Left colon (tissue), 2 donors: ENCODE data around the gene CCDC24. TPM values are rescaled to one million over a fixed set of nuclear protein-coding genes. Genes with fewer than 3 reads are reported as not detected.
A peak's percentile ranks its signal among the peaks of the same experiment; 100 is the strongest.

Source experiments
- ATAC-seq: fragments of 200-7000 bp; cut with Tn5 transposase; one replicate; pipeline ENCODE4 v1.9.1; 2020; ENCODE audit warnings: mild to moderate bottlenecking, moderate library complexity
- DNase-seq, 2 donors: peaks; one replicate each; pipeline ENCODE4 v3.0.0-alpha.2; 2020
- intact Hi-C, 2 donors: fragments of 100-400 bp; cut with DNase I in 1 of 2; cut with micrococcal nuclease in 1 of 2; formaldehyde crosslinking; loops; one replicate each; pipeline versions ENCODE4 v1.11.2 to v1.14.0; 2022; cut with DNase I, micrococcal nuclease
- total RNA-seq, 2 donors: library from RNA; stranded (reverse); fragmentation: NEBNext Ultra II Directional; extraction: Animal tissue kit (Norgen Biotek cat#: 25700); gene quantifications; one replicate each; pipeline ENCODE4 v1.2.1, GENCODE V29; 2021
- donor health status: DM: no; HTN: no; CAD: no.
- donor health status: DM: yes; HTN: yes; CAD: no.

The CCDC24 gene
- total RNA-seq, 2 donors from 2014 or later = 22.4 to 22.6 TPM

DNA sequence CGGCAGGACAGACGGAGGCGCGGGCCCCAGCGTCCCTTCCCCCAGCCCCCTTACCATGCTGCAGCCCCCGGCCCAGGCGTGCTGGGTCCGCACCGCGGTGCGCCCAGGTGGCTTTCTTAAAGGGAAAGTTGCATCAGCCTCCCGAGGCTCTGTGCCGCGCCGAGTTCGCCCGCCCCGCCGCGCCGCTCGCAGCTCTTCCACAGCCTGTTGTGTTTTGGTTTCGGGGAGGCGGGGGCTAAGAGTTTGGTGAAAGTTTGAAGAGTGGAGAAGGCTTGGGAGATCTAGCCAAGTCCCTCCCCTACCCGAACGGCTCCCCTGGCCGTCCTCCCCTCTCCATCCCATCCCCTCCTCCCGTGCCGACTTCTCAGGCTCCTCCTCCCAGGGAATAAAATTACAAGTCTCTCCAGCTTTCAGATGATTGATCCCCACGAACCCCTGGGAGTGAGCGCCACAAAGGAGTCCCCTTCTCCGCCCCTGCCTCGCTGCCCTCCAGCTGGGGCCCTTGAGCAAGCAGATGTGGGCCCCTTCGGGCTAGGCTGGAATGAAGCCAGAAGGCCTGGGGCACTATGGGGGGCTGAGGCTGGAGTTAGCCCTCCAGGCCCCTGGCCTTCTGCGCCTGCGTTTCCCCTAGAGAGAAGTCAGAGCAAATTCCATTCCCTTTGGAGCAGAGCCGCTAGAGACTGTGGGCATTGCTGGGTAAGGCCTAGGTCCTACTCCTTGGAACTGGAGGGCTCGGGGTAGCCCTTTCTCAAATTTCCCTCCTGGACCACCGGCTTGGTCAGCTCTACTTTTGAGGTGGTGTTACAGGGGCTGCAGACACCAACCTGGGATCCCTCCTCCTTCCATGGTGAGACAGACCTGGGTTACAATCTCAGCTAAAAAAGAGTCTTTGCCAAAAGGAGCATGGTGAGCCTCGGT lies 40.1 kb downstream of the CCDC24 start, which contains the start of gene SLC6A9:
Gene SLC6A9, minus strand, starts transcription at position 211 of the 918 bp plus-strand sequence. CDS start 7,185 bp downstream, outside the sequence.
- DNase-seq (peak; percentile 65 to 78), ATAC-seq (peak; percentile 16)
- intact Hi-C loops = no loop called here

DNA sequence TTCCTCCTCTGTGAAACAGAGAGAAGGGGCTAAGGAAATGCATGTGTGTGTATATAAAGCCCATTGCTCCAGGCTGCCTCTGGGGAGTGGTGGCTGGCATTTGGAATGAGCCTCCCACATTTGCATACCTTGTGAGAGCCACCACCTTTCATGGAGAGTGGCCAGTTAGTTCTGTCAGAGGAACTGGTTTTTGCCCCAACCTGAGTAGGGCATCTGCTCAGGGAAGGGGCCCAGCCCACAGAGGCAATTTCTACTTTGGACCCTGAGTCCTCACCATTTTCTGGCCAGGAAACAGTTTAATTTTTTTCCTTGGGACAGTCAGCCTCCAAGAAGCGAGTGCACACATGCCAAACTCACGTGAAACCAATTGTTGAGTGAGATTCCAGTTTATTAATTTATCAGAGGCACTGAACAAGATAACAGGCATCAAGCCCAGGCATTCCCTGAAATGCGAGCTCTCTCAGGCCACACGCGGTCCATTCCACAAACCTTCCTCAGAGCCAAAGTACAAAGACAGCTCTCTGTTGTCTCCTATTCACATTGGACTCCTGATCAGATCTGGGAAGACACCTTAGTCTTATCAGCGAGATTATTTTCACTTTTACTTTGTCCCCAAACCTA lies 40.9 kb downstream of the CCDC24 start:
- DNase-seq (peak in 1 of 2 donors; percentile 66), ATAC-seq (peak; percentile 17)
- intact Hi-C loops = no loop called here

DNA sequence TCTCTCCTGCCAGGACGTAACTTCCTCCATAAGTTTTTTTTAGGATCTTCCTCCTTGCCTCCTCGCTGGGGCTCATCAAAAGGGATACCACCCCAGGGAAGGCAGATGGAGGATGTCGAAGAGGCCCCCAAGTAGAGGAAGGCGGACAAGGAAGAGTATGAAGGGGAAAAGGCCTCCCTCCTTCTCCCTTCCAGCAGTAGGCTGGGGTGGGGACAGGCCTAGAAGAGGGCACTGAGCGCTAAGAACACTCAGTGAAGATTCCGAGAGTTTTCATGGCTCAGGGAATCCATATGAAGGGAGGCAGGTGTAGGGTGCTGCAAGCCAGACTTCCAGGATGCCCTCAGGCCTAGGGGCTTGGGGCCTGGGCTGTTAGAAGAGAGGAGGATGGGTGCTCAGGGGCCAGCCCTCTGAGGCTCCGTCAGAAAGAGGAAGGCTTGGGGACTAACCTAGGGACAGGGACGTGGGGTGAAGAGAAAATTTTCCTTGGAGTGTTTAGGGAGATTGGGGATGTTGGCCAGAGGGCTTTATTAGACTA lies 41.7 kb downstream of the CCDC24 start:
- DNase-seq = no peak
- intact Hi-C loops = no loop called here

DNA sequence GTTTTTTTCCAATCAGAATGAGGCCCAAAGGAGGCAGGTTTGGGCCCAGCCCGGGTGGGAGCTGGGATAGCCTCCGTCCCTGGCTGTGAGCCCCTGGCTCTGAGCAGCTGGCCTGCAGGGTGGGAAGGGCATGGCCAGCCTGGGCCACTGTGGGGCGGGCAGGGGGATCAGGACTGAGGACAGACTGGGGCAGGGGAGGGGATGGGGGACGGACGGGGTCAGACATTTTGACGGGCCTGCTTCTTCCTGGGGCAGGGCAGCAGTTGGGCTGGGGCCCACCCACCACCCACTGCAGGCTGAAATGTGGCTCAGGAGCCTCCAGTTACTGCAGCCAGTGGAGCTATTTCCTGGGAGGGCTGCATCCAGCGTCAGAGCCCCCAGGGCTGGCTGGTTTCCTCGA lies 42.4 kb downstream of the CCDC24 start:
- DNase-seq = no peak
- intact Hi-C loops = no loop called here

More for the DNA sequence above, 41.7 kb downstream of the CCDC24 start:
- no peak for ATAC-seq

DNA sequence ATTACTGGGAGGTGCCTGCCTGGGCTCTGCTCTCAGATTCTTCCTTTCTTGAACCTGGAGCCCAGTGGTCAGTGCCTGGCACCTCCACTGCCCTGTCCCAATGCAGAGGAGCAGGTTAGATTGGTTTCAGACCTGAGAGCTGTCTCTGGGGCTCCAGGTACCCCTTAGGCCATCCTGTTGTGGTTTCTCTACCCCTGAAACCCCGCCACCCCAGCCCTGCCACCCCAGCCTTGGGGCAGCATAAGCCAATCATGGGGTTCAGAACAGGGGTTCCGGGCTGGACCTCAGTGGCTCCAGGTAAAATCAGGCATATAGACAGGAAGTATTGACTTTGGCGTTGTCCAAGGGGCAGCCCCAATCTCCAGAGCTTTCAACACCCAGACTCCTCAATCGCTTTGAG lies 43.0 kb downstream of the CCDC24 start:
- no peak for DNase-seq
- intact Hi-C loops = no loop called here
- ATAC-seq = no peak

More for the DNA sequence above, 42.4 kb downstream of the CCDC24 start:
- no peak for ATAC-seq

DNA sequence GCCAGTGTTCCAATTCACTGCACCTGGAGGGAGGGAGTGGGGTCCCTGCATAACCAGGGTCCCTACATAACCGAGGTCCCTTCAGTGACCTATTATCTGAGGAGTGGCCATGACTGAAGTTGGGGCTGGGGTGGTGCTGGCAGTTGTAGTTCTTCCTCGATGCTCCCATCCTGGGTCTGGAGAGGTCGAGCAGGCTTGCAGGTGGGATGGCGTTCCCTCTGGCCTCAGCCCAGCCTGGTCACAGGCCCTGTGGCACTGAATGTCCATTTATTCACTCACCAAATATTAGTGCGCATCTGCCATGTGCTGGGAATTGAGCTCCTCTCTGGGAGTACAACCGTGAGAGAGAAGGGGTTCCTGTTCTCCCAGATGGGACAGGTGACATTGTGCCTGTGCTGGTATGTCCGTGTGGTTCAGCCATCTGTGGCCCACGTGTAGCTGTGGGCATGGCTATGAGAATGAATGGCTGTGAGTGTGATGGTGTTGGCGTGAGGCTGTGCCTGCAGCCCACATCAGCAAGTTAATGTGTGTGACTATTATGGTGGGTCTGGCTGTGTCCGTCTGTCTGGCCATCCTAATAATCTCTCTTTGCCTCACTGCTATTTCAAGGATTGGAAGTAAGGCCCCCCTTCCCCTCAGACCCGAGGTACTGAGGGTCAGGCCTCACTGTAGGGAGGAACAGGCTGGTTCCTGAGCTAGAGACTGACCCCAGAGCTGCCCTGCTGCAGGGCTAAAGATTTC lies 43.7 kb downstream of the CCDC24 start:
- ATAC-seq (no peak), DNase-seq (no peak)
- intact Hi-C loops = loop anchor here in 1 of 2 donors (5.0 kb wide), 1 partner anchor 33 kb away; no protein-coding TSS in a partner anchor

DNA sequence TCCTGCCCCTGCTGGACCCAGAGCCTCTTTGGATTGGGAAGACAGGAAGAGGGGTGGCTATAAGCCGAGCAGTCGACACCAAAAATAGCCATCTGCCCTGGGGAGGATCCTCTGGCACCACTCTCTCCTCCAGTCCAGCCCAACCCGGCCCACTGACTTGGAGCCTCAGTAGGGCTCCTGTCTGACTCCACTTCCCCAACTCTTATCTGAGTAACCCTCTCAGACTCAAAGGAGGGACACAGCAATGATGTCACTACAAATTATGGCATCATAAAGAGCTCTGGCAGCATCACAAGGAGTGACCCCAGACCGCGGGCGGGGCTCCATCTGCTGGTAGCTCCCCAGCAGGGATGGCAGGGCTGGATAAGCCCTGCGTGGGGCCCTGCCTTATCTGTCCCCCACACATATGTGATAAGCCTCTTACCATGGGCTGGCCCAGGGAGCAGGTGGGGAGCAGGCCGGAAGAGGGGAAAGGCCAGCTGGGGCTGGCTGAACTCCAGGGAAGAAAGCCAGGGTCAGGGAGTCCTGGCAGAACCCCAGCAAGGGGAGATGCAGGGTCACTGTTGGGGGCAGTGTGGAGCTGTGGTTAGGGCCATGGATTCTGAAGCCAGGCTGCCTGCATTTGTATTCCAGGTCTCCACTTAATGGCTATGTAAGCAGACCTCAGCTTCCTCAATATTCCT lies 44.5 kb downstream of the CCDC24 start:
- intact Hi-C loops = loop anchor here in 1 of 2 donors (5.0 kb wide), 1 partner anchor 34 kb away; no protein-coding TSS in a partner anchor
- ATAC-seq (no peak), DNase-seq (no peak)

DNA sequence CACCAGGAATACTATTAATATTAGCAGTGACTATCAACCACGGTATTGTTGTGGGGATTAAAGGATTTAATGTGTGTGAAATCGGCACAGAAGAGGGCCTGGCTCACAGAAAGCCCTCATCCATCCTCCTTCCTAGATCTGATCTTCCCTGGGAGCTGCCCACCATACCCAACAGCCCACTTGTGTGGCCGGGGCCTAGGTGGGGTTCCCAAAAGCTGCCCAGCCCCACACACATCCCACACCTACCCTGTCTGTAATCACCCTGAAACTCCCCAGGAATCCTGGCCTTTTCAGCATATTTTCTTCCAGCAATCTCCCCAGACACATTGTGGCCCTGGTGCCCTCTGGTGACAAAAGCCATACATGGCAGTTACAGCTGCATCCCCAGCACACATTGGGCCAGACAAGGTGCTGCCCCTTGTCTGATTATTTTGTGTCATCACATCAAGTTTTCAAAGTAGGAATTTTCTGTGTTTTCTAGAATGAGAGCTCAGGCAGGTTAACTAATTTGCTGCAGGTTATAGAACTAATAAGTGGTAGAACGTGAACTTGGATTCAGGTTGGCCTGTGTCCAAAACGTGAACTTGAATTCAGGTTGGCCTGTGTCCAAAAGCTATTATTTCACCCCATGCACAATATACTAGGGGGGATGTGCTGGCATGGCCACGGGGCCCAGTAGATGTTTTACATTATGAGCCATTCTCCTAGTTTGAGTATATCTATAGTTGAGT lies 45.2 kb downstream of the CCDC24 start:
- intact Hi-C loops = loop anchor here in 1 of 2 donors (5.0 kb wide), 1 partner anchor 34 kb away; no protein-coding TSS in a partner anchor
- DNase-seq (peak; percentile 58 to 75), ATAC-seq (peak; percentile 67)

DNA sequence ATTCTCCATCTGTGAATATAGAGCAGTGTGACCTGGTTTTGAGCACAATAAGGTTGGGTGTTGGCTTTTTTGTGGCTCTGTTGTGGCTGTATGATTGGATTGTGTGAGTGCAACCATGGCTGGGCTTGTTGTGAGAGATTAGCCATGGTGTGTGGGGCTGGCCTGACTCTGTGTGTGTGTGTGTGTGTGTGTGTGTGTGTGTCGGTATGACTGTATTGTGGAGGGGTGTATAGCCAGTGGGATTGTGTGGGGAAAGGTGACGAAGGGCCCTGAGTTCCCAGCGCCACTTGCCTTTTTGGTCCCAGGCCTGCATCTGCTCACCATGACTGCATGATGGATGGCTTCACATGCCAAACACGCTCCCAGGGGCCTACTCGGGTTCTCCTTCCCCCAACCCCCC lies 45.8 kb downstream of the CCDC24 start:
- DNase-seq (no peak), ATAC-seq (peak; percentile 29)
- intact Hi-C loops = loop anchor here in 1 of 2 donors (5.0 kb wide), 1 partner anchor 35 kb away; no protein-coding TSS in a partner anchor

DNA sequence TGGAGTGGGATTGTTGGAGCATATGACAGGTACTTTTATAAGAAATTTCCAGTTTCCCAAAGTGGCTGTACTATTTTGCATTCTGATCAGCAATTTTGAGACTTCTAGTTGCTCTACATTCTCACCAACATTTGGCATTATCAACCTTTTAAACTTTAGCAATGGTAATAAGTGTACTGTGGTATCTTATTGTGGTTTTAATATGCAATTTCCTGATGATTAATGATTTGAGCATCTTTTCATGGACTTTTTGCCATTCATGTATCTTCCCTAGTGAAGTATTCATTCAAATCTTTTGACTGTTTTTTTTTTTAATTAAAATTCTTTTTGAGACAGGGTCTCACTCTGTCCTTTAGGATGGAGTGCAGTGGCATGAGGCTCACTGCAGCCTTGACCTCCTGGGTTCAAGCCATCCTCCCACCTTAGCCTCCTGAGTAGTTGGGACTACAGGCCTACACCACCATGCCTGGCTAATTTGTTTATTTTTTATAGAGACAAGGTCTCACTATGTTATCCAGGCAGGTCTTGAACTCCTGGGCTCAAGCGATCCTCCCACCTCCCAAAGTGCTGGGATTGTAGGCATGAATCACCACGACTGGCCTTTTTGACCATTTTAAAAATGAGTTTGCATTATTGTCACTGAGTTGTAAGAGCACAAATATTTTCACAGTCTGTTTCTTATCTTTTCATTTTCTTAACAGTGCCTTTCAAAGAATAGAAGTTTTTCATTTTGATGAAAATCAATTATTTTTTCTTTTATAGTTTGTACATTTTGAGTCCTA lies 47.7 kb downstream of the CCDC24 start:
- intact Hi-C loops = loop anchor here in 1 of 2 donors (5.0 kb wide), 1 partner anchor 37 kb away; no protein-coding TSS in a partner anchor
- ATAC-seq = no peak
- DNase-seq = peak in 1 of 2 donors; percentile 4

DNA sequence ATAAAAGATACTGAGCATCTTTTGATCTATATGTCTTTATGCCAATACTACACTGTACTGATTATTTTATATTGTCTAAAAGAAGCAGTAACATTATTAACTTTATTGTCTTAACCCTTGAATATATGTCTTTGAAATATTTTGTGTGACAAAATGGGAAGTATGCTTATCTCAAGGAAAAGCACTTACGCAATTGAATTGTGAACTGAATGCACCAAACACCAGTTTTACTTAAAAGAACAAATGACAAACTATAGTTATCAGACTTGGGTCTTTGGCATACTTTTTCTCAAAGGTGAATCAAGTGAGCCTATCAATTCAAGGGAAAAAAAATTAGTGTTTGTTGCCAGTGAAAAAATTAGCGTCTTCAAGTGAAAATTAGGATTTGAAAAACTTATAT lies 49.0 kb downstream of the CCDC24 start:
- intact Hi-C loops = loop anchor here in 1 of 2 donors (10.0 kb wide), 1 partner anchor 276 kb away; no protein-coding TSS in a partner anchor
- no peak for DNase-seq
- ATAC-seq = no peak

DNA sequence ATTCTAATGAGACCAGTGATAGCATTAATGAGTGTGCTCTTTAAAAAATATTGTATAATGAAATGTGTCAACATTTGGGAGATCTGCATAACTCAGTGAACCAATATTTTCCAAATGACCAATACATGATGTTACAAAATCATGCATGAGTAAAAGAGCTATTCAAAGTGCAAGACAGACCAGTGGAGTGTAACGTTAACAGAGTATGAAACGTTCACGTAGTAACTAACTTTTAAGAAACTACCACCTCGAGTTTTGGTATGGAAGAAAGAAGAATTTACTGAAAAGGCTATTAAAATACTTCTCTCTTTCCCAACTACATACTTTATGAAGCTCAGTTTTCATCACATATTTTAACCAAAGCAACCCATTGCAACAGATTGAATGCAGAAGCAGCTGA lies 49.4 kb downstream of the CCDC24 start:
- DNase-seq (no peak), ATAC-seq (no peak)
- intact Hi-C loops = loop anchor here in 1 of 2 donors (10.0 kb wide), 1 partner anchor 276 kb away; no protein-coding TSS in a partner anchor

DNA sequence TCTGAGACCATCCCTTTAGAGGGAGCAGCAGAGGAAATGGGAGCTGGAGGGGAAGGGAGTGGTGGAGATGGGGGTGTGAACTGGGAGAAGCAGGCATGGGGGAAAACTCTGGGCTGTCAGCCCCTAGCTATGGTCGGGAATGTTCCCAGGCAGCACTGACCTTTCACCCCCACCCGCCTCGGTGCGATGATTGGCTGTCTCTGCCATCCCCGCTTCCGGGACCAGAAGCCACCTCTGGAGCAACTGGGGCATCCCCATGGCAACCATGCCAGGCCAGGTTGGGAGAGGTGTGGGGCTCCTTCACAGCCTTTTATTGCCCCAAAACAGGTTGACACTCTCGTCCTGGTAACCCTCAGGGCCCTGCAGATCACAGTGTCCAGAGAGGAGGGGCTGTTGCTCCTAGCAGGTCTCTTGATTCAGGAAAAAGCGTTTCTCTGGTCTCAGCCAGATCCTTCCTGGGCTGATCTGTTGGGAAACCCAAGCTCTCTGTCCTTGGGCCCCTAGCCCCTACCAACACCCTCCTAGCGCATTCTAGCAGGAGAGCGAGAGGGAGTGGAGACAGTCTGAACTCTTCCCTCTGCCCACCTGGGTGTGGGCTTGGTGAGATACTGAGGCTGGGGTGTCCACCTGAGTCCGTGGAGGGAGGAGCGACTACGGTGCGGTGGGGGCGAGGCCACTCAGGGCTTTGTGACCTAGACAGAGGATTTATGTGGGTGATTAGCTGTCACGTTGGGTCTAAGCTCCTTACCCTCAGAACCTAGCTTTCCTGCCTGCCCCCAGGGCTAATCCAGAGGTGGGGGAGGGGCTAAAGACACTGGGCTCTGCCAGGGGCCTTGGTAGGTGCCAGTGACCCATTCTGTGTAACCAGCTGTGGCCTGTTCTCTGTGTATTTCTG lies 52.0 kb downstream of the CCDC24 start:
- peak; percentile 30 for ATAC-seq
- intact Hi-C loops = loop anchor here in 1 of 2 donors (10.0 kb wide), 1 partner anchor 279 kb away; no protein-coding TSS in a partner anchor

DNA sequence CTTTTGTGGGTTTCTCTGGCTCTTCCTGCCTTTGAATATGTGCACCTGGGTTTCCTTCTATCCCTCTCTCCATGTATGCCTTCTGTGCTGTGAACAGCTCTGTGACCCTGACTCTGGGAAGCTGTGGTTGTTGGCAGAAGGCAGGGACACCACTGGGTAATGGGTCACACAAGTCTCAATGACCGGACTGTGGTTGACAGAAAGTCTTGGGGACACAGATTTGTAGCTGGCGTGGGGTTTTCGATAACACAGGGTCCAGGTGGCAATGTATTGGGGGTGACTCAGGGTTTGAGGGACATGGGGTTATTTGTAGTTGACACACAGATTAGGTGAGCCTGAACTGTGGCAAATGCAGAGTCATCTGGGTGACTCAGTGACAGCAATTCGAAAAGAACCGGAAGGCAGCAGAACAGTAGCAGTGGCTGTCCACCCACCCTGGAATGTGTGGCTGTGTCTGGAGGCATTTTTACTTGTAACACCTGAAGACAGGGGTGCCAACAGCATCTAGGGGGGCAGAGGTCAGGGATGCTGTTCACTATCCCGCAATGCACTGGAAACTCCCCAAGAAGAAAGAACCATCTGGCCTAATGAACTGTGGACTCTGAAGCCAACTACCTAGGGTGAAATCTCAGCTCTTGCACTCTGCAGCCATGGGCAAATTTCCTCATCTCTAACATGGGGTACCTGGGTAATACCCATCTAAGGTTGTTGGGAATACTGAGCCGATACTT lies 52.8 kb downstream of the CCDC24 start:
- DNase-seq = peak in 1 of 2 donors; percentile 16
- intact Hi-C loops = loop anchor here in 1 of 2 donors (10.0 kb wide), 1 partner anchor 279 kb away; no protein-coding TSS in a partner anchor
- ATAC-seq = no peak

More for the DNA sequence above, 52.0 kb downstream of the CCDC24 start:
- DNase-seq = peak in 1 of 2 donors; percentile 22
